Esophagus muscularis mucosa (tissue), 3 donors: Measurements from ENCODE around the gene ATP6V1C2.

Source experiments
- POLR2A ChIP-seq: fragments of 450-650 bp; IDR thresholded peaks from one replicate; pipeline ENCODE4 v1.6.1; 2017; ENCODE audit warnings: antibody characterized with exemption, moderate library complexity, mild to moderate bottlenecking, low read depth
- POLR2AphosphoS5 ChIP-seq, 2 donors: sonication (generic); formaldehyde crosslinking; IDR thresholded peaks; one replicate each; pipeline ENCODE4 v1.6.1; 2017; ENCODE audit warnings: antibody characterized with exemption in 2 of 2
- TF ChIP-seq, protein P1 (sequence below), 3 experiments: fragments of 200-600 bp in 2 of 3; fragments of 450-650 bp in 1 of 3; sonication (generic) in 2 of 3; IDR thresholded peaks; one replicate each; pipeline ENCODE4 v1.5.1; 2017 to 2019; ENCODE audit warnings: antibody characterized with exemption in 3 of 3, mild to moderate bottlenecking in 2 of 3, moderate library complexity in 1 of 3

DNA sequence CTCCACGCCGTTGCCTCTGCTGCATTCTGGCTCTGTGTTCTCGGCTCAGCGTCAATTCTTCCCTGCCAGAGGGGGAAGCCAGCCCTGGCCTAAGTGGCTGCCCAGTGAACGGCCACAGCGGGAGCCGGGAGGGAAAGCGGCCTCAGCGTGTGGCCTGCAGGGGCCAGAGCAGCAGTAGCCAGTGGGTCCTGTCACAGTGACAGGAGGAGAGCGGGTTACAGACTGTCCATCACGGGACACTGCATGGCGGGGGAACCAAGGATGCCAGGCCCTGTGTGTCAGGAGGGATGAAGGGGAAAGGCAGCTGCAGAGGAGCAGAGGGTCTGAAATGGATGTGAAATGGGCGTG is 51.4 kb downstream of the ATP6V1C2 start:
- TF ChIP-seq, protein P1, sequence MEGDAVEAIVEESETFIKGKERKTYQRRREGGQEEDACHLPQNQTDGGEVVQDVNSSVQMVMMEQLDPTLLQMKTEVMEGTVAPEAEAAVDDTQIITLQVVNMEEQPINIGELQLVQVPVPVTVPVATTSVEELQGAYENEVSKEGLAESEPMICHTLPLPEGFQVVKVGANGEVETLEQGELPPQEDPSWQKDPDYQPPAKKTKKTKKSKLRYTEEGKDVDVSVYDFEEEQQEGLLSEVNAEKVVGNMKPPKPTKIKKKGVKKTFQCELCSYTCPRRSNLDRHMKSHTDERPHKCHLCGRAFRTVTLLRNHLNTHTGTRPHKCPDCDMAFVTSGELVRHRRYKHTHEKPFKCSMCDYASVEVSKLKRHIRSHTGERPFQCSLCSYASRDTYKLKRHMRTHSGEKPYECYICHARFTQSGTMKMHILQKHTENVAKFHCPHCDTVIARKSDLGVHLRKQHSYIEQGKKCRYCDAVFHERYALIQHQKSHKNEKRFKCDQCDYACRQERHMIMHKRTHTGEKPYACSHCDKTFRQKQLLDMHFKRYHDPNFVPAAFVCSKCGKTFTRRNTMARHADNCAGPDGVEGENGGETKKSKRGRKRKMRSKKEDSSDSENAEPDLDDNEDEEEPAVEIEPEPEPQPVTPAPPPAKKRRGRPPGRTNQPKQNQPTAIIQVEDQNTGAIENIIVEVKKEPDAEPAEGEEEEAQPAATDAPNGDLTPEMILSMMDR (IDR thresholded peaks at IDR 0.05), result no peak
- no peak for TF ChIP-seq POLR2A
- TF ChIP-seq POLR2AphosphoS5 (IDR thresholded peaks at IDR 0.05), result no peak
